Measurements from ENCODE around the gene RPS21.

DNA sequence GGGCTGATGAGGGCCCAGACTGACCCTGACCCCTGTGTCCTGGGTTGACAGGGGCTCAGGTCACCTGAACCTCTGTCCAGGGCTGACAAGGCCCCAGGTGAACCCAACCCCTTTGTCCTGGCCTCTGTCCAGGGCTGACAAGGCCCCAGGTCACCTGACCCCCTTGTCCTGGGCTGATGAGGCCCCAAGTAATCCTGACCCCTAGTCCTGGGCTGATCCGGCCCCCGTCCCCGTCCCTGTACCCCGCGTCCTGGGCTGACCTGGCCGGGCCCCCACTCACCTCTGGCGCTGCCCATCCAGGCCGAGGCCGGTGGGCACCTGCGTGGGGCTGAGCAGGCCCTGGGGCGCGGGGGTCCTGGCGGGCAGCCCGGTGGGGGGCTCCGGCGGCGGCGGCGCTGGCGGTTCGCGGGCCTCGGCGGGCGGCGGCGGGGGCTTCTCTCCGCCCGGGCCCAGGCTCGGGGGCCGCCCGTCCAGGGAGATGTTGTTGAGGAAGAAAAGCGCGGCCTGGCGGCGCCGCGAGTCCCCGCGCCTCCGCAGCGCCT lies 19.8 kb downstream of the RPS21 start:
- no peak for TF ChIP-seq ARID2 (CRISPR knock-in tag; IDR thresholded peaks at IDR 0.05; ENCODE audit: borderline replicate concordance)
- TF ChIP-seq, protein P1, sequence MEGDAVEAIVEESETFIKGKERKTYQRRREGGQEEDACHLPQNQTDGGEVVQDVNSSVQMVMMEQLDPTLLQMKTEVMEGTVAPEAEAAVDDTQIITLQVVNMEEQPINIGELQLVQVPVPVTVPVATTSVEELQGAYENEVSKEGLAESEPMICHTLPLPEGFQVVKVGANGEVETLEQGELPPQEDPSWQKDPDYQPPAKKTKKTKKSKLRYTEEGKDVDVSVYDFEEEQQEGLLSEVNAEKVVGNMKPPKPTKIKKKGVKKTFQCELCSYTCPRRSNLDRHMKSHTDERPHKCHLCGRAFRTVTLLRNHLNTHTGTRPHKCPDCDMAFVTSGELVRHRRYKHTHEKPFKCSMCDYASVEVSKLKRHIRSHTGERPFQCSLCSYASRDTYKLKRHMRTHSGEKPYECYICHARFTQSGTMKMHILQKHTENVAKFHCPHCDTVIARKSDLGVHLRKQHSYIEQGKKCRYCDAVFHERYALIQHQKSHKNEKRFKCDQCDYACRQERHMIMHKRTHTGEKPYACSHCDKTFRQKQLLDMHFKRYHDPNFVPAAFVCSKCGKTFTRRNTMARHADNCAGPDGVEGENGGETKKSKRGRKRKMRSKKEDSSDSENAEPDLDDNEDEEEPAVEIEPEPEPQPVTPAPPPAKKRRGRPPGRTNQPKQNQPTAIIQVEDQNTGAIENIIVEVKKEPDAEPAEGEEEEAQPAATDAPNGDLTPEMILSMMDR (CRISPR knock-in tag; IDR thresholded peaks at IDR 0.05), result no peak
- TF ChIP-seq ZNF629 (CRISPR knock-in tag; conservative IDR thresholded peaks at IDR 0.05), result no peak
- TF ChIP-seq SRSF9 (IDR thresholded peaks at IDR 0.05; ENCODE audit: borderline replicate concordance, insufficient read depth, low read depth, low read length, poor library complexity, severe bottlenecking), result no peak
- peak; percentile 68 for TF ChIP-seq ZFY (CRISPR knock-in tag; IDR thresholded peaks at IDR 0.05)
- TF ChIP-seq, protein P2, sequence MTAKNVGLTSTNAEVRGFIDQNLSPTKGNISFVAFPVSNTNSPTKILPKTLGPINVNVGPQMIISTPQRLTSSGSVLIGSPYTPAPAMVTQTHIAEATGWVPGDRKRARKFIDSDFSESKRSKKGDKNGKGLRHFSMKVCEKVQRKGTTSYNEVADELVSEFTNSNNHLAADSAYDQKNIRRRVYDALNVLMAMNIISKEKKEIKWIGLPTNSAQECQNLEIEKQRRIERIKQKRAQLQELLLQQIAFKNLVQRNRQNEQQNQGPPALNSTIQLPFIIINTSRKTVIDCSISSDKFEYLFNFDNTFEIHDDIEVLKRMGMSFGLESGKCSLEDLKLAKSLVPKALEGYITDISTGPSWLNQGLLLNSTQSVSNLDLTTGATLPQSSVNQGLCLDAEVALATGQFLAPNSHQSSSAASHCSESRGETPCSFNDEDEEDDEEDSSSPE (CRISPR knock-in tag; IDR thresholded peaks at IDR 0.05), result no peak
- TF ChIP-seq, protein P3, sequence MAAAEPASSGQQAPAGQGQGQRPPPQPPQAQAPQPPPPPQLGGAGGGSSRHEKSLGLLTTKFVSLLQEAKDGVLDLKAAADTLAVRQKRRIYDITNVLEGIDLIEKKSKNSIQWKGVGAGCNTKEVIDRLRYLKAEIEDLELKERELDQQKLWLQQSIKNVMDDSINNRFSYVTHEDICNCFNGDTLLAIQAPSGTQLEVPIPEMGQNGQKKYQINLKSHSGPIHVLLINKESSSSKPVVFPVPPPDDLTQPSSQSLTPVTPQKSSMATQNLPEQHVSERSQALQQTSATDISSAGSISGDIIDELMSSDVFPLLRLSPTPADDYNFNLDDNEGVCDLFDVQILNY (CRISPR knock-in tag; conservative IDR thresholded peaks at IDR 0.05), result no peak
- TF ChIP-seq ELF4 (CRISPR knock-in tag; IDR thresholded peaks at IDR 0.05; ENCODE audit: borderline replicate concordance), result no peak
- no peak for TF ChIP-seq ZFP36L1 (CRISPR knock-in tag; IDR thresholded peaks at IDR 0.05)
- TF ChIP-seq RBM22 (optimal IDR thresholded peaks at IDR 0.05; ENCODE audit: low read length), result no peak
- TF ChIP-seq, protein P4, sequence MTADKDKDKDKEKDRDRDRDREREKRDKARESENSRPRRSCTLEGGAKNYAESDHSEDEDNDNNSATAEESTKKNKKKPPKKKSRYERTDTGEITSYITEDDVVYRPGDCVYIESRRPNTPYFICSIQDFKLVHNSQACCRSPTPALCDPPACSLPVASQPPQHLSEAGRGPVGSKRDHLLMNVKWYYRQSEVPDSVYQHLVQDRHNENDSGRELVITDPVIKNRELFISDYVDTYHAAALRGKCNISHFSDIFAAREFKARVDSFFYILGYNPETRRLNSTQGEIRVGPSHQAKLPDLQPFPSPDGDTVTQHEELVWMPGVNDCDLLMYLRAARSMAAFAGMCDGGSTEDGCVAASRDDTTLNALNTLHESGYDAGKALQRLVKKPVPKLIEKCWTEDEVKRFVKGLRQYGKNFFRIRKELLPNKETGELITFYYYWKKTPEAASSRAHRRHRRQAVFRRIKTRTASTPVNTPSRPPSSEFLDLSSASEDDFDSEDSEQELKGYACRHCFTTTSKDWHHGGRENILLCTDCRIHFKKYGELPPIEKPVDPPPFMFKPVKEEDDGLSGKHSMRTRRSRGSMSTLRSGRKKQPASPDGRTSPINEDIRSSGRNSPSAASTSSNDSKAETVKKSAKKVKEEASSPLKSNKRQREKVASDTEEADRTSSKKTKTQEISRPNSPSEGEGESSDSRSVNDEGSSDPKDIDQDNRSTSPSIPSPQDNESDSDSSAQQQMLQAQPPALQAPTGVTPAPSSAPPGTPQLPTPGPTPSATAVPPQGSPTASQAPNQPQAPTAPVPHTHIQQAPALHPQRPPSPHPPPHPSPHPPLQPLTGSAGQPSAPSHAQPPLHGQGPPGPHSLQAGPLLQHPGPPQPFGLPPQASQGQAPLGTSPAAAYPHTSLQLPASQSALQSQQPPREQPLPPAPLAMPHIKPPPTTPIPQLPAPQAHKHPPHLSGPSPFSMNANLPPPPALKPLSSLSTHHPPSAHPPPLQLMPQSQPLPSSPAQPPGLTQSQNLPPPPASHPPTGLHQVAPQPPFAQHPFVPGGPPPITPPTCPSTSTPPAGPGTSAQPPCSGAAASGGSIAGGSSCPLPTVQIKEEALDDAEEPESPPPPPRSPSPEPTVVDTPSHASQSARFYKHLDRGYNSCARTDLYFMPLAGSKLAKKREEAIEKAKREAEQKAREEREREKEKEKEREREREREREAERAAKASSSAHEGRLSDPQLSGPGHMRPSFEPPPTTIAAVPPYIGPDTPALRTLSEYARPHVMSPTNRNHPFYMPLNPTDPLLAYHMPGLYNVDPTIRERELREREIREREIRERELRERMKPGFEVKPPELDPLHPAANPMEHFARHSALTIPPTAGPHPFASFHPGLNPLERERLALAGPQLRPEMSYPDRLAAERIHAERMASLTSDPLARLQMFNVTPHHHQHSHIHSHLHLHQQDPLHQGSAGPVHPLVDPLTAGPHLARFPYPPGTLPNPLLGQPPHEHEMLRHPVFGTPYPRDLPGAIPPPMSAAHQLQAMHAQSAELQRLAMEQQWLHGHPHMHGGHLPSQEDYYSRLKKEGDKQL (CRISPR knock-in tag; IDR thresholded peaks at IDR 0.05; ENCODE audit: low read depth), result 0 out of 2 replicates have a peak, but pooled peaks have one; percentile 13

All from HepG2 (cell line).